GM12864 (cell line): ENCODE results near the gene VSTM2B.

ENCODE experiments used
- DNase-seq: peaks from one replicate; pipeline ENCODE4 v3.0.0-alpha.2; 2011; ENCODE audit warnings: low read depth
- H3K4me3 ChIP-seq: 2 replicates; pipeline ENCODE4 v1.5.1; 2011; ENCODE audit warnings: mild to moderate bottlenecking, low read depth, low read length, control low read depth
- CTCF ChIP-seq: IDR thresholded peaks from 2 replicates; pipeline ENCODE4 v1.5.1; 2011; ENCODE audit warnings: low read depth, mild to moderate bottlenecking, moderate library complexity, low read length, control low read depth, inconsistent platforms; ENCODE audit errors: missing control alignments

Gene VSTM2B

DNA sequence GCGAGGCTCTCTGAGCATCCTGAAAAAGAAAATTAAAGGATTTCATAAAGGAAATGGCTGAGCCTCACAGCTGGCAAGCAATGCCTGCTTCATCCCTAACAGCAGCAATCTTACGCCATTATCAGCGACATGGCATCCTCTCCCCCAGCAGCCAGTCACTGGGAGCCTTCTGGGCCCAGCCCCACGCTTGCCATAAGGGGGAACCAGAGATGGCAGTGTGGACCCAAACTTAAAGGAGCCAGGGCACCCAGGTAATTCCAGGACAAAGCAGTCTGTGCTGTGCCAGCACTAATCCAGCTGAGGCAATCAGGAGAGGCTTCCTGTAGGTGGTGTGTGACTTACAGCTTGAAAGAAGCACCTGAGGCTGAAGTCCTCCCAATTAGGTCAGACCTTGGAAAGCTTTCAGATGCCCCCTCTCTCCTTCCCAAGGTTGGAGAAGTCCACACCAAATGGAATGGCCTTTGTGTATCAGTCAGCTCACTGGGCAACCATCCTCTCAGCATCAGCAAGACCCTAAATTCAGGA, 10.3 kb downstream of the VSTM2B start:
- TF ChIP-seq CTCF, result no peak

GRCh38 chr19:29537181-29537580, 11.4 kb downstream of the VSTM2B start:
- TF ChIP-seq CTCF, result no peak
- no peak overlapping the region for H3K4me3 ChIP-seq
- no peak for DNase-seq

More for the DNA sequence above, 10.3 kb downstream of the VSTM2B start:
- no peak for DNase-seq
- H3K4me3 ChIP-seq, result no peak overlapping the region

DNA sequence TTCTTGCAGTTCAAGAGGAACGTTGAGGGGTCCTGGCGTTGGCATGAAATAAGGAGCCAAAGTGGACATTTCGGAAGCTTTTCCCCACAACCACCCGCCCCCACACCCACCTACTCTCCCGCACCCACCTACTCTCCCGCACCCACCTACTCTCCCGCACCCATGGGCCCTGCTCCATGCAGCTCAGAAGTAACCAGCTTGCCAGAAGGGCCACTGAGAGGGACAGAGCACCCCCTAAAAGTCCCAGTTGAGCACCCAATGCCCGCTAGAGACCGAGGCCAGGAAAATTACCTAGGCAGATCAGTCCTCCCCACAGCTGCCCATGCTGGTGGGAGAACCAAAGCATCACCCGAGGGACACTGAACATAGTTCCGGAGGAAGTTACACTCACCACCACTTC, 11.8 kb downstream of the VSTM2B start:
- no peak overlapping the region for H3K4me3 ChIP-seq
- no peak for DNase-seq
- no peak for TF ChIP-seq CTCF

GRCh38 chr19:29538146-29538545, 12.4 kb downstream of the VSTM2B start:
- TF ChIP-seq CTCF, result no peak
- no peak for DNase-seq

DNA sequence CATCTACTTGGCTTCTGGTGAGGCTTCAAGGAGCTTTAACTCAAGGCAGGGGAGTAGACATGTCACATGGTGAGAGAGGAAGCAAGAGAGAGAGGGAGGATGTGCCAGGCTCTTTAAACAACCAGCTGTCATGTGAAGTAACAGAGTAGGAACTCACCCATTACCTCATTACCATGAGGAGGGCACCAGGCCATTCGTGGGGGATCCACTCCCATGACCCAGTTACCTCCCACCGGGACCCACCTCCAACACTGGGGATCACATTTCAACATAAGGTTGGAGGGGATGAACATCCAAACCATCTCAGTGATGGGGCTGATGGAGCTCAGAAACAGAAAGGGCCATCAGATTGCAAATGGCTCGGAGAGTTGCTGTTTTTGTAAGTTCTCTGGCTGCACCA, 12.9 kb downstream of the VSTM2B start:
- H3K4me3 ChIP-seq, result no peak overlapping the region
- TF ChIP-seq CTCF, result no peak
- no peak for DNase-seq

More at GRCh38 chr19:29538146-29538545, 12.4 kb downstream of the VSTM2B start:
- no peak overlapping the region for H3K4me3 ChIP-seq

GRCh38 chr19:29539131-29539530, 13.3 kb downstream of the VSTM2B start:
- no peak overlapping the region for H3K4me3 ChIP-seq
- no peak for DNase-seq
- no peak for TF ChIP-seq CTCF

- no peak overlapping the region for H3K4me3 ChIP-seq
- TF ChIP-seq CTCF, result no peak
- DNase-seq, result no peak
Measured at GRCh38 chr19:29539670-29540069, 13.9 kb downstream of the VSTM2B start.
